ENCODE data around the gene UNK.

UNK gene

DNA sequence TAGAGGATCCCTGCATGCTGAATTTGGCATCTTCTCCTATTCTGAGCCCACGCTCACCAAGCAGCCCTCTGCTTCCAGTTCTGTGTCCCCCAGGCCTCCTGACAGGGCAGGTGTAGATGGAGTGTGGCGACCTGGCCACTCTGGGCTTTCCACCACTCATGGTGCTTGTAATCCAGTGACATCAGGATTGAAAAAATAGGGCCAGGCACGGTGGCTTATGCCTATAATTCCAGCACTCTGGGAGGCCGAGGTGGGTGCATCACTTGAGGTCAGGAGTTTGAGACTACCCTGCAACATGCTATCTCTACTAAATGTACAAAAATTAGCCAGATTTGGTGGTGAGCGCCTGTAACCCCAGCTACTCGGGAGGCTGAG, 29.4 kb downstream of the UNK start:
- Histone ChIP-seq H3K27ac (no peak overlapping the region), H3K27me3 (replicated peaks) (no peaks in the 10 kb centered on the region), H3K36me3 (replicated peaks) (peaks cover 19% of the 10 kb centered on the region), H3K4me3 (ENCODE audit: low read depth, low read length) (no peak overlapping the region)
- in situ Hi-C loops (cut with HindIII; ENCODE audit: low pct_ligation_motif_present, low sequenced_read_pairs) = no loop called here
- DNase-seq = no peak
- TF ChIP-seq CTCF (IDR thresholded peaks at IDR 0.05; ENCODE audit: low read depth, low read length, missing control alignments) = no peak

DNA sequence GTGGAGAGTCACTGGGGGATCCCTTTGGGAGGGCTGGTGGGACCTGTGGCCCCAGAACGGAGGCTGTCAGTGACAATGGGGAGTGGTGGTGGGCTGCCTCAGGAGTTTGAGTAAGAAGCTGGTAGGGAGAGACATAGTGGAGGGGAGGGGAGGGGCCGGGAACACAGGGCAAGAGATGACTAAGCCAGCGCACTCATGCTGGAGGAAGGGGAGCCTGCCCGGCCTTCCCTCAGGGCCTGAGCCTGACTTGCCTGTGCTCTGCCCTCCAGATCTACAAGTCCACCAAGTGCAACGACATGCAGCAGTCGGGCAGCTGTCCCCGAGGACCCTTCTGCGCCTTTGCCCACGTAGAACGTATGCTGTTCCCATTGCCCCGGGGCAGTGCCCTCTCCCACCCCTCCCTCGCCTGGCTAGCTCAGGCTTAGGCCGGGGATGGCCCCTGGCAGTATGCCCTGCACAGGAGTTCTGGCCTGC, 30.3 kb downstream of the UNK start:
- no peak overlapping the region for H3K4me3 ChIP-seq (ENCODE audit: low read depth, low read length)
- DNase-seq = peak; percentile 74
- H3K27ac ChIP-seq = no peak overlapping the region
- TF ChIP-seq CTCF (IDR thresholded peaks at IDR 0.05; ENCODE audit: low read depth, low read length, missing control alignments) = no peak
- in situ Hi-C loops (cut with HindIII; ENCODE audit: low pct_ligation_motif_present, low sequenced_read_pairs) = no loop called here
- H3K36me3 ChIP-seq (replicated peaks) = peaks cover 22% of the 10 kb centered on the region
- no peaks in the 10 kb centered on the region for H3K27me3 ChIP-seq (replicated peaks)

- Histone ChIP-seq H3K4me3 (ENCODE audit: low read depth, low read length) (no peak overlapping the region), H3K27me3 (replicated peaks) (no peaks in the 10 kb centered on the region), H3K36me3 (replicated peaks) (peaks cover 23% of the 10 kb centered on the region), H3K27ac (no peak overlapping the region)
- TF ChIP-seq CTCF (IDR thresholded peaks at IDR 0.05; ENCODE audit: low read depth, low read length, missing control alignments) = no peak
- in situ Hi-C loops (cut with HindIII; ENCODE audit: low pct_ligation_motif_present, low sequenced_read_pairs) = no loop called here
- no peak for DNase-seq
These were observed 30.8 kb downstream of the UNK start for GRCh38 chr17:75815399-75815798.

- in situ Hi-C loops (cut with HindIII; ENCODE audit: low pct_ligation_motif_present, low sequenced_read_pairs) = no loop called here
- Histone ChIP-seq H3K36me3 (replicated peaks) (peaks cover 31% of the 10 kb centered on the region), H3K27me3 (replicated peaks) (no peaks in the 10 kb centered on the region), H3K4me3 (ENCODE audit: low read depth, low read length) (no peak overlapping the region), H3K27ac (no peak overlapping the region)
- TF ChIP-seq CTCF (IDR thresholded peaks at IDR 0.05; ENCODE audit: low read depth, low read length, missing control alignments) = no peak
- no peak for DNase-seq
These were observed 32.1 kb downstream of the UNK start for GRCh38 chr17:75816693-75817092.

- no peak for TF ChIP-seq CTCF (IDR thresholded peaks at IDR 0.05; ENCODE audit: low read depth, low read length, missing control alignments)
- DNase-seq = no peak
- no peak overlapping the region for H3K4me3 ChIP-seq (ENCODE audit: low read depth, low read length)
- H3K27me3 ChIP-seq (replicated peaks) = no peaks in the 10 kb centered on the region
- peaks cover 33% of the 10 kb centered on the region for H3K36me3 ChIP-seq (replicated peaks)
- no peak overlapping the region for H3K27ac ChIP-seq
- in situ Hi-C loops (cut with HindIII; ENCODE audit: low pct_ligation_motif_present, low sequenced_read_pairs) = no loop called here
These were observed 33.0 kb downstream of the UNK start for GRCh38 chr17:75817571-75817970.

DNA sequence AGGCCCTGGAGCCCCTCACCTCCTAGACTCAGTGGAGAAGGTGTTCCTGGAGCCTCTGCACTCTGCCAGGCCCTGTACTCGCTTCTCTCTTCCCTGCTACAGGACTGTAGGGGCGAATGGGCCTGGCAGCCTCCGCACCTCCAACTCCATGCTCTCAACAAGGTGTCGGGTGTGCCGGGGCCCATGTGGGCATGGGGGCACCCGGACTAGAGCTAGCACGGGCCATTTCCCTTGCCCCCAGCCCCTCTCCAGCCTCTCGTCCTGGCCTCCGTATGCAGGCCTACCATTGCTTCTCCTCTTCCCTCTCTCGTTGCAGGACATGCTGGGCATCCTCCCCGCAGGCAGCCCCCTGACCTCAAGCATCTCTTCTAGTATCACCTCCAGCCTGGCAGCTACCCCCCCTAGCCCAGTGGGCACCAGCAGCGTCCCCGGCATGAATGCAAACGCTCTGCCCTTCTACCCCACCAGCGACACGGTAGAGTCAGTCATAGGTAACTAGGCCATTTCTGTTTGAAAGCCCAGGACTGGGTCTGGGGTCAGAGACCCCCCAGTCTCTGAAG, 33.8 kb downstream of the UNK start:
- Histone ChIP-seq H3K27me3 (replicated peaks) (no peaks in the 10 kb centered on the region), H3K36me3 (replicated peaks) (peaks cover 31% of the 10 kb centered on the region), H3K4me3 (ENCODE audit: low read depth, low read length) (no peak overlapping the region), H3K27ac (no peak overlapping the region)
- no peak for DNase-seq
- no peak for TF ChIP-seq CTCF (IDR thresholded peaks at IDR 0.05; ENCODE audit: low read depth, low read length, missing control alignments)
- in situ Hi-C loops (cut with HindIII; ENCODE audit: low pct_ligation_motif_present, low sequenced_read_pairs) = no loop called here
